Measurements from ENCODE around the gene UNC119B.
"Not testable (repeated sequence)": the region's sequence is repeated elsewhere in the genome, so short reads cannot be mapped to it uniquely, and the experiment has no call there.

UNC119B gene

GRCh38 chr12:120720234-120720986 lies 10.2 kb downstream of the UNC119B start:
- DNase-seq = no peak

- DNase-seq = no peak
Observed at GRCh38 chr12:120720987-120721801, 10.9 kb downstream of the UNC119B start.

- no peak for DNase-seq
Observed at GRCh38 chr12:120721866-120722265, 11.6 kb downstream of the UNC119B start.

- DNase-seq = no peak
Observed at GRCh38 chr12:120722784-120723183, 12.5 kb downstream of the UNC119B start.

GRCh38 chr12:120724720-120725119 lies 14.5 kb downstream of the UNC119B start:
- no peak for DNase-seq

GRCh38 chr12:120725151-120725658 lies 14.9 kb downstream of the UNC119B start:
- no peak for DNase-seq

- DNase-seq = peak; percentile 47
Observed at GRCh38 chr12:120725659-120726509, 15.6 kb downstream of the UNC119B start, which contains the start of gene ACADS. Gene ACADS (plus strand): TSS chr12:120725826. CDS start chr12:120725886, 60 bp downstream.

GRCh38 chr12:120726510-120726793 lies 16.2 kb downstream of the UNC119B start:
- no peak for DNase-seq

GRCh38 chr12:120726961-120727360 lies 16.7 kb downstream of the UNC119B start:
- no peak for DNase-seq

- DNase-seq = not testable (repeated sequence)
Observed at GRCh38 chr12:120732198-120732597, 21.9 kb downstream of the UNC119B start.

GRCh38 chr12:120733574-120733973 lies 23.3 kb downstream of the UNC119B start:
- DNase-seq = no peak

GRCh38 chr12:120734210-120734609 lies 24.0 kb downstream of the UNC119B start:
- no peak for DNase-seq

- no peak for DNase-seq
Observed at GRCh38 chr12:120735181-120735580, 24.9 kb downstream of the UNC119B start.

- DNase-seq = no peak
Observed at GRCh38 chr12:120736404-120737331, 26.4 kb downstream of the UNC119B start.

GRCh38 chr12:120737557-120738251 lies 27.4 kb downstream of the UNC119B start:
- no peak for DNase-seq

GRCh38 chr12:120738252-120739030 lies 28.2 kb downstream of the UNC119B start:
- no peak for DNase-seq

GRCh38 chr12:120739031-120739762 lies 28.9 kb downstream of the UNC119B start:
- DNase-seq = no peak

GRCh38 chr12:120739821-120740613 lies 29.8 kb downstream of the UNC119B start:
- DNase-seq = no peak

- DNase-seq = no peak
Observed at GRCh38 chr12:120740871-120741270, 30.6 kb downstream of the UNC119B start.

All from NCI-H1694 treated with DMSO at 0.1 percent for 48 hours (cell line).